ENCODE results near the gene NEMP1.

DNA sequence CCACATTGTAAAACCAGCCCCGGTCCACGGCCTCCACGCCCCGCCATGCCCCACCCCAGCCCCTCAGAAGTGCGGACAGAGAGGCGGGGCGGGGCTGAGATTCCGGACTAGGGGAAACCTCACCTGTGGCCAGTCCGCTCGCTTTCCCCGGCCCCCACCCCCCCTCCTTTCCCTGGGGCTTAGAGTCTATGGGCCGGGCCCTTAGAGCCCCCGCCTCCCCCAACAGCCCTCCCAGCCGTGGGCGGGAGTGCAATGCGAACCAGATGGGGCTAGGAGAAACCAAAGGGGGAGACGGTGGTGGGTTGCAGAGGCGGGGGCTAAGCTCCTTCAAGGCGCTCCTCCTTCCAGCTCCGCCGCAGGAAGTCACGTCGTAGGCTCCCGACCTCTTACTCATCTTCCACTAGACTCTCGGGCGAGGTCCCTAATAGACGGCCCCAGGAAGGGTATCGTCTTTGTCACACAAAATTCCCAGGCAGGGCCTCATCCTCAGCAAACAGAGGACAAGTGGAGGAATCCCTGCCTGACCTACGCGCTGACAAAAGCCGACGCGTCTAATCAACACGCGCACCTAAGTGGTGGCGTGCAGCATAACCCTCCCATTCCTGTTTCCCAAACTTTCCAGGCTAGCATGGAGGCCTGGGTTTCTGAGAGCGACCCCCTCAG, 9.2 kb upstream of the NEMP1 start:
- TF ChIP-seq, protein P1, sequence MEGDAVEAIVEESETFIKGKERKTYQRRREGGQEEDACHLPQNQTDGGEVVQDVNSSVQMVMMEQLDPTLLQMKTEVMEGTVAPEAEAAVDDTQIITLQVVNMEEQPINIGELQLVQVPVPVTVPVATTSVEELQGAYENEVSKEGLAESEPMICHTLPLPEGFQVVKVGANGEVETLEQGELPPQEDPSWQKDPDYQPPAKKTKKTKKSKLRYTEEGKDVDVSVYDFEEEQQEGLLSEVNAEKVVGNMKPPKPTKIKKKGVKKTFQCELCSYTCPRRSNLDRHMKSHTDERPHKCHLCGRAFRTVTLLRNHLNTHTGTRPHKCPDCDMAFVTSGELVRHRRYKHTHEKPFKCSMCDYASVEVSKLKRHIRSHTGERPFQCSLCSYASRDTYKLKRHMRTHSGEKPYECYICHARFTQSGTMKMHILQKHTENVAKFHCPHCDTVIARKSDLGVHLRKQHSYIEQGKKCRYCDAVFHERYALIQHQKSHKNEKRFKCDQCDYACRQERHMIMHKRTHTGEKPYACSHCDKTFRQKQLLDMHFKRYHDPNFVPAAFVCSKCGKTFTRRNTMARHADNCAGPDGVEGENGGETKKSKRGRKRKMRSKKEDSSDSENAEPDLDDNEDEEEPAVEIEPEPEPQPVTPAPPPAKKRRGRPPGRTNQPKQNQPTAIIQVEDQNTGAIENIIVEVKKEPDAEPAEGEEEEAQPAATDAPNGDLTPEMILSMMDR (IDR thresholded peaks at IDR 0.05; ENCODE audit: insufficient read depth, low read length): no peak
- TF ChIP-seq POLR2AphosphoS5 (IDR thresholded peaks at IDR 0.05; ENCODE audit: low read depth): no peak
- TF ChIP-seq GABPA (IDR thresholded peaks at IDR 0.05; ENCODE audit: low read depth): no peak
- TF ChIP-seq, protein P2, sequence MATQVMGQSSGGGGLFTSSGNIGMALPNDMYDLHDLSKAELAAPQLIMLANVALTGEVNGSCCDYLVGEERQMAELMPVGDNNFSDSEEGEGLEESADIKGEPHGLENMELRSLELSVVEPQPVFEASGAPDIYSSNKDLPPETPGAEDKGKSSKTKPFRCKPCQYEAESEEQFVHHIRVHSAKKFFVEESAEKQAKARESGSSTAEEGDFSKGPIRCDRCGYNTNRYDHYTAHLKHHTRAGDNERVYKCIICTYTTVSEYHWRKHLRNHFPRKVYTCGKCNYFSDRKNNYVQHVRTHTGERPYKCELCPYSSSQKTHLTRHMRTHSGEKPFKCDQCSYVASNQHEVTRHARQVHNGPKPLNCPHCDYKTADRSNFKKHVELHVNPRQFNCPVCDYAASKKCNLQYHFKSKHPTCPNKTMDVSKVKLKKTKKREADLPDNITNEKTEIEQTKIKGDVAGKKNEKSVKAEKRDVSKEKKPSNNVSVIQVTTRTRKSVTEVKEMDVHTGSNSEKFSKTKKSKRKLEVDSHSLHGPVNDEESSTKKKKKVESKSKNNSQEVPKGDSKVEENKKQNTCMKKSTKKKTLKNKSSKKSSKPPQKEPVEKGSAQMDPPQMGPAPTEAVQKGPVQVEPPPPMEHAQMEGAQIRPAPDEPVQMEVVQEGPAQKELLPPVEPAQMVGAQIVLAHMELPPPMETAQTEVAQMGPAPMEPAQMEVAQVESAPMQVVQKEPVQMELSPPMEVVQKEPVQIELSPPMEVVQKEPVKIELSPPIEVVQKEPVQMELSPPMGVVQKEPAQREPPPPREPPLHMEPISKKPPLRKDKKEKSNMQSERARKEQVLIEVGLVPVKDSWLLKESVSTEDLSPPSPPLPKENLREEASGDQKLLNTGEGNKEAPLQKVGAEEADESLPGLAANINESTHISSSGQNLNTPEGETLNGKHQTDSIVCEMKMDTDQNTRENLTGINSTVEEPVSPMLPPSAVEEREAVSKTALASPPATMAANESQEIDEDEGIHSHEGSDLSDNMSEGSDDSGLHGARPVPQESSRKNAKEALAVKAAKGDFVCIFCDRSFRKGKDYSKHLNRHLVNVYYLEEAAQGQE (IDR thresholded peaks at IDR 0.05; ENCODE audit: insufficient replicate concordance, low read depth): no peak

Measured in HL-60 (cell line).